Fibroblast of villous mesenchyme (primary cell): ENCODE measurements around the gene GOT1. TPM values are rescaled to one million over a fixed set of nuclear protein-coding genes. Genes with fewer than 3 reads are reported as not detected.

Source experiments
- DNase-seq: peaks from one replicate; pipeline ENCODE4 v3.0.0-alpha.2; 2010; ENCODE audit warnings: low read depth
- H3K4me3 ChIP-seq: 2 replicates; pipeline ENCODE4 v1.5.1; 2011; ENCODE audit warnings: low read depth, mild to moderate bottlenecking, low read length
- total RNA-seq: library from RNA; depleted of rRNA; stranded (reverse); fragments of >200 nt; gene quantifications from 2 replicates; pipeline ENCODE4 v1.2.3, GENCODE V29; 2012
- TF ChIP-seq, protein P1 (sequence below): IDR thresholded peaks from 2 replicates; pipeline ENCODE4 v1.5.1; 2012; ENCODE audit warnings: low read depth, mild to moderate bottlenecking, low read length; ENCODE audit not compliant: insufficient read depth

GOT1 gene
- total RNA-seq, 1 donor = 27.2 TPM

DNA sequence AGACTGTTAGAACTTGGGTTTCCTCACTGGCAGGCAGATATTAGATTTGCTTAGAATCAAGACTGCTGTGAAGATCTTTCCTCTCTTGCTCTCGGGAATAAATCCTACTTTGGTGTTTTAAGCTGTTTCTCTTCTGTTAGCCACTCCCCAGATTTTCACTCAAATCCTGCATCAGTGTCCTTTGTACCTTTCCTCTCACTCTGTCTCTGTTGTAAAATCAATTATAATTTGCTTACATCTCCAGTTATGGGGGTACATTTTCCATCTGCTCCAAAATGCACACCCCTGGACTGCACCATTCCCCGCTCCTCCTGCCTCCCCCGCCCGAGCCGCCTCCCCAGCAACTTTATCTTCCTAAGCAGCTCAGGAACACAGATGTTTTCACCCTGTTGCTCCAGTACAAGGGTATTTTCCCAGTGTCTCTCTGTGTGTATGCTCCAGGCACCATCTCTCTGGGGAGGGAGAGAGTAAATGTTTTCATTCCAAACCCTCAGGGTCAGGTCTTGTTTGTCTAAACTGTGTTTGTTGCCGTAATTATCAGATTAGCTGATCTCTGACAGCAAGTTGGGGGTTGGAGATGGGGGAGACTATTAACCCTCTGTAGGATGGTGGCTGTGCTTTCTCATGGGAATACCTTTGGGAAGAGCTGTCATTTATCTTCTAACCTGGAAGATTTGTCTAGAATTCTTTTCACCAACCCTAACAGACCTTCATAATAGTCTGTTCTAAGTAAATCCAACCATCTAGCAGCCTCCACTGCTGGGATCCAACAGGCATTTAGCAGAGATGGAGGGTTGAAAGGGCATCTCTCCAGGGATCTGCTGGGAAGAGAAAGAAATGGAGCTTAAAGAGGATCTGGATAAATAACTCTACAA, 20.4 kb upstream of the GOT1 start:
- DNase-seq = peak; percentile 85

DNA sequence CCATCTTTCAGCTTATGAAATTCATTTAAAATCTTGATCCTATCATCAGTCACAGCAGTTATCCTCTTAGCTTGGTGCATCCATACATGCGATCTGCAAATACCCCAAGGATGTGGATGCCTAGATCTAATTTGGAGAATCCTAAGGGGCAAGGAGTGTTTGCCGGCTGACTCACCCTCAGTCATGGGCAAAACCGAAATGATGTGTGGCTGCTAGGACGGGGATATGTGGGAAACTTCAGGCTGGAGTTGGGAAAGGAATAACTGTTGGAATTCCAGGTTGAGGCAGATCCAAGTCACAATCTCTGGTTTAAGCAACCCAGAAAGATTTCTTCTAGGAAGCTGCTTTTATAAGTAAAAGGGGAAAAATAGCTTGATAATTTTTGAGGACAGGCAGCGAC, 19.7 kb upstream of the GOT1 start:
- DNase-seq = peak; percentile 29
- peak overlapping the region; percentile 9 for H3K4me3 ChIP-seq
- TF ChIP-seq, protein P1, sequence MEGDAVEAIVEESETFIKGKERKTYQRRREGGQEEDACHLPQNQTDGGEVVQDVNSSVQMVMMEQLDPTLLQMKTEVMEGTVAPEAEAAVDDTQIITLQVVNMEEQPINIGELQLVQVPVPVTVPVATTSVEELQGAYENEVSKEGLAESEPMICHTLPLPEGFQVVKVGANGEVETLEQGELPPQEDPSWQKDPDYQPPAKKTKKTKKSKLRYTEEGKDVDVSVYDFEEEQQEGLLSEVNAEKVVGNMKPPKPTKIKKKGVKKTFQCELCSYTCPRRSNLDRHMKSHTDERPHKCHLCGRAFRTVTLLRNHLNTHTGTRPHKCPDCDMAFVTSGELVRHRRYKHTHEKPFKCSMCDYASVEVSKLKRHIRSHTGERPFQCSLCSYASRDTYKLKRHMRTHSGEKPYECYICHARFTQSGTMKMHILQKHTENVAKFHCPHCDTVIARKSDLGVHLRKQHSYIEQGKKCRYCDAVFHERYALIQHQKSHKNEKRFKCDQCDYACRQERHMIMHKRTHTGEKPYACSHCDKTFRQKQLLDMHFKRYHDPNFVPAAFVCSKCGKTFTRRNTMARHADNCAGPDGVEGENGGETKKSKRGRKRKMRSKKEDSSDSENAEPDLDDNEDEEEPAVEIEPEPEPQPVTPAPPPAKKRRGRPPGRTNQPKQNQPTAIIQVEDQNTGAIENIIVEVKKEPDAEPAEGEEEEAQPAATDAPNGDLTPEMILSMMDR = no peak

More for the DNA sequence above, 20.4 kb upstream of the GOT1 start:
- peak overlapping the region; percentile 9 for H3K4me3 ChIP-seq
- TF ChIP-seq, protein P1 = no peak

DNA sequence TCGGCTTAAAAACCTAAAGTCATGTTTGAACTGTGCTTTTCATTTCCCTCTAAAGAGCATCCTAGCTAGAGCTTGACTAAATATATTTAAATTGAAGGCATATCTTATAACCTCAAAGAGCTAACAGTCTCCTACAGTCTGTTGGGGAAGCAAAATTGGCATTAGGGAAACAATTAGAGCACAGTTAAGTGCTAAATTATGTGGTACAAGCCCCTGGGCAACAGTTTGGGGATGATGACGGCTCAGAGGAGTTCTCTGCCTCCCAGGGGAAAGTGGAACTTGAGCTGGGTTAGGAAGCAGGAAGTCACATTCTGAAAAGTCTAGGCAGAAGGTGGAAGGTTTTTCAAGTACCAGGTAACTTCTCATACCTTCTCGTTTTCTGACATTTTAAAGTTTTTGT, 18.6 kb upstream of the GOT1 start:
- TF ChIP-seq, protein P1 = no peak
- no peak for DNase-seq
- H3K4me3 ChIP-seq = no peak overlapping the region

DNA sequence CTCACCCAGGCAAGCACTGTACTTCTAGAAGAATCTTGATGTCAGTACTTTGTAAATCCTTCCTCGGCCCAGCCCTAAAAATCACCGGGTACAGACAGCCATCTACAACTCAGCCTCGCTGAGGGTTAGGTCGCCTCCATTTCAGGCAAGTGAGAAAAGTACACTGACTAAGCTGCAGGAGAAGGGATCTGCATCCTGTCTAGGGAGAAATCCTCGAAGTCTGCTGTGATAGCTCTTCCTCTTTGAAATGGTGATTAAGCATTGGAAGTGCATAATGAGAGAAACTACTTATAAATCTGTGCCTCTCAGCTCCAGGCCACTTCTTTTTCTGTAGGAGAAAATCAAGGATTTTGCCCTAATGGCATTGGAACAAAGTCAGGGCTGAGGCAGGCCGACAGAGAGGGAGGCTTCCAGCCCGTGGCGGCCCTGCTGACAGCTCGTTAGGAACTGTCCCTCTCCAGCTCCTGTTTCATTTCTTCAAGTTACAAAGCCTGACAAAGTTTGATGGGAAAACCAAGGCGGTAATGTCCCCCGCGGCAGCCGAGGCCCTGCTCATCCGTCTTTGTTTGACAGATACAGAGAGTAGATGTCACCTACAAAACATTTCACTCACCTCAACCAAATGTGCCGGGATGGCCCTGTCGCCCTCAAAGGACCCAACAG, 14.1 kb upstream of the GOT1 start:
- DNase-seq = no peak
- no peak overlapping the region for H3K4me3 ChIP-seq
- TF ChIP-seq, protein P1 = no peak

DNA sequence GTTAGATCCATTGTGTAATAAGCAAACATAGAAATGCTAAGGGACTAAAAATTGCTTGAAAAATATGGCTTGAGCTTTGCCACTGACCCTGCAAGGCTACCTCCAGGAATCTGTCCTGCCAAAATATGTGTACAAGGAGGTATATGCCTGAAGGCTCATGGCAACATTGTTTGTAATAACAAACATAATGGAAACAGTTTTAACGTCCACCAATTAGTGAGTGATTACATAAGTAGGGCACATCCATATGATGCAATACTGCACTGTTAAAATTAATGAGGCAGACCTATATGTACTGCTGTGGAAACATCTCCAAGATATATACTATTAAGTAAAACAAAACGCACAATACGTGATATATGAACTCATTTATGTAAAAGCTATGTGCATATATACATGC, 13.1 kb upstream of the GOT1 start:
- DNase-seq = peak; percentile 33
- no peak overlapping the region for H3K4me3 ChIP-seq
- TF ChIP-seq, protein P1 = no peak

DNA sequence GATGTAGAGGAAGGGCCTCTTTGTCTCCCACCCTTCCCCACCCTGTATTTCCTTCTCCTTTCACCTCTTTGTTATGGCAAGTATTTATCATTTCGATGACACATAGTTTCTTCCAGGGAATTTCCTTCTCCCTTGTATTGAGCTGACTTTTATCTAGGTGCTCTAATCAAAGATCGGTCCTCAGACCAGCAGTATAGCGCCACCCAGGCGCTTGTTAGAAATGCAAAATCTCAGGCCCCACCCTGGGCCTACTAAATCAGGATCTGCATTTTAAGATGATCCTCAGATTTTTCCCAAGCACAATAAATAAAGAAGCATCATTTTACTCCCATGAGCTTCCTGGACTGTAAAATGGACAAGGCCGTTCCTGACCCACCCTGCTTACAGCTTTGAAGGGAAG, 12.0 kb upstream of the GOT1 start:
- no peak for DNase-seq
- TF ChIP-seq, protein P1 = no peak
- H3K4me3 ChIP-seq = no peak overlapping the region
